CD1c-positive myeloid dendritic cell (primary cell): ENCODE measurements around the gene TMEM45B.
"Not testable (repeated sequence)": the region's sequence is repeated elsewhere in the genome, so short reads cannot be mapped to it uniquely, and the experiment has no call there.

ENCODE experiments used
- DNase-seq: peaks from one replicate; pipeline ENCODE4 v3.0.0-alpha.2; 2016; ENCODE audit errors: extremely low spot score

TMEM45B gene

GRCh38 chr11:129808241-129808640, 7.4 kb upstream of the TMEM45B start:
- not testable (repeated sequence) for DNase-seq

- DNase-seq: no peak
These were observed 2.3 kb upstream of the TMEM45B start for GRCh38 chr11:129813231-129813791.

DNA sequence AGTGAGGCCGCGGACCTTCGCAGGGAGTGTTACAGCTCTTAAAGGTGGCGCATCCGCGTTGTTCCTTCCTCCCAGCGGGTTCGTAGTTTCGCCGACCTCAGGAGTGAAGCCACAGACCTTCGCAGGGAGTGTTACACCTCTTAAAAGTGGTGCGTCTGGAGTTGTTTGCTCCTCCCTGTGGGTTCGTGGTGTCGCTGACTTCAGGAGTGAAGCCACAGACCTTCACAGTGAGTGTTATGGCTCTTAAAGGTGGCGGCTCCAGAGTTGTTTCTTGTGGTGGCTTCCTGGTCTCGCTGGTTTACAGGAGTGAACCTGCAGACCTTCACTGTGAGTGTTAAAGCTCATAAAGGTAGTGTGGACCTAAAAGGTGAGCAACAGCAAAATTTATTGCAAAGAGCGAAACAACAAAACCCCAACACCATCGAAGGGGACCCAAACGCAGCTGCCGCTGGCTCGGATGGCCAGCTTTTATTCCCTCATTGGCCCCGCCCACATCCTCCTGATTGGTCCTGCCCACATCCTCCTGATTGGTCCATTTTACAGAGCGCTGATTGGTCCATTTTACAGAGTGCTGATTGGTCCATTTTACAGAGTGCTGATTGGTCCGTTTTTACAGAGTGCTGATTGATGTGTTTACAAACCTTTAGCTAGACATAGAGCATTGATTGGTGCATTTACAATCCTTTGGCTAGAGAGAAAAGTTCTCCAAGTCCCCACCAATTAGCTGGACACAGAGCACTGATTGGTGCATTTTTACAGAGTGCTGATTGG, 1.2 kb upstream of the TMEM45B start:
- DNase-seq: peak; percentile 39

GRCh38 chr11:129817534-129818051, 1.9 kb downstream of the TMEM45B start:
- no peak for DNase-seq

DNA sequence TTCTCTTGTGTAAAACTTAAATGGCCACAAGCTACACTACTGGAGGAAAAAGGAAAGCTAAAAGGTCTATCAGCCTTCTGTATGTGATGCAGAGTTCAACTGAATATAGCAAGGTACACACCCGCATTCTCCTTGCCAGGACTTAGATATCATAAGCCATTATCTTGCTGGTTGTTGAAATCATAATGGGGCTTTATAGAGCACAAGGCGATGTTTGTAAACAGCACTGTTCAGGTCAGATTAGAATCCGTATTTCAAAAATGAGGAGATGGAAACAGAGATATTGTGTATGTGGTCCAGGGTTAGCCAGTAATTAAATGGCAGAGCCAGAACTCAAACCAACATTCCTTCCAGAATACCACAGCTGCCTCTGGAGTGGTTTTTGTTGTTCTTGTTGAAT, 2.6 kb downstream of the TMEM45B start:
- not testable (repeated sequence) for DNase-seq

GRCh38 chr11:129819237-129819636, 3.6 kb downstream of the TMEM45B start:
- no peak for DNase-seq

DNA sequence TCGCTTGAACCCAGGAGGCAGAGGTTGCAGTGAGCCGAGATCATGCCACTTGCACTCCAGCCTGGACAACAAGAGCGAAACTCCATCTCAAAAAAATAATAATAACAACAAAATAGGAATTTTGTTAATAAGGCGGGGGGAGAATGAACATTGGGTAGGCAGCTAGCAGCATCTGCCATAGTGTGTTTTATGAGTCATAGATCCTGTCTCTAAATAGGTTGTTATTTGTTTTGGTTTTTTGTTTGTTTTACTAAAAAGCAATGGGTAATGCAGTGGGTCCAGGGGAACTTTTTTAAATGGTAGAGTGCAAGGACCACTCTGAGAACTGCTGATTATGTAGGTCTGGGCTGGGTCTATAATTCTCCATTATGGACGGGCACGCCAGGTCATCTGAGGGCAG, 4.6 kb downstream of the TMEM45B start:
- not testable (repeated sequence) for DNase-seq

DNA sequence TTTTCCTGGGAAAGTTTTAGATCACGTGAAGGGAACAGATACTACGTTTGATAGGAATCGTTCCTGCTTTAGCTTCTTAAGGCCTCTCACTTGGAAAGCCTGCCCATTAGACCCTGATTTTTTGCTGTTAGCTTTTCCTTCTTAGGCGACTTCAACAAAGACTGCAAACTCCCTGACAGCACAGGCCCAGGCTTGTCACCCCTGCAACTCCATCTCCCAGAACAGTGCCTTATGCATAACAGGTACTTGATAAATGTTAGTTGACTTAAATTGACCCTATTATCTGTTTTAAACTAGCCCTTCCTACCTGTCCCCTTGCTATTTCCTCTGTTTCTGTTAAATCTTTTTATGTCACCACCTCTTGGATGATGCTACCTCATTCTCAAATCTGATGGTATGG, 7.6 kb downstream of the TMEM45B start:
- not testable (repeated sequence) for DNase-seq

GRCh38 chr11:129823799-129824198, 8.2 kb downstream of the TMEM45B start:
- DNase-seq: not testable (repeated sequence)

DNA sequence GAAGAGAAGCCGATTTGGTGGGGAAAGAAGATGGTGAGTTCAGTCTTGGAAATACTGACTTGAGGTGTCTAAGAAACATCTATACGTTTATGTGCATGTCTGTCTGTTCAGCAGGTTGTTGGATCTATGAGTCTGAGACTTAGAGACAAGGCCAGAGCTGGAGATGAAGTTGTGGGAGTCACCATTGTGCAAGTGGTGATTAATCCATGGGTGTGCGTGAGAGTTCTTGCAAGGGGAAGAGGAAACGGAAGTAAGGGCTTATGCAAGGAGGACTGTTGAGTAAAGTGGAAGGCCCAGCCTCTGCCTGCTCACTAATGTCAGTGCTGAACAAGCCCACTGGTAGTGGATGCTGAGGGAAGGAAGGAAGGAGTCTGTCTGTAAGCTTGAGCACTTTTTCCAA, 9.7 kb downstream of the TMEM45B start:
- peak; percentile 94 for DNase-seq

GRCh38 chr11:129828301-129828836, 12.7 kb downstream of the TMEM45B start:
- peak; percentile 26 for DNase-seq

- not testable (repeated sequence) for DNase-seq
These were observed 13.8 kb downstream of the TMEM45B start for GRCh38 chr11:129829497-129829896.

DNA sequence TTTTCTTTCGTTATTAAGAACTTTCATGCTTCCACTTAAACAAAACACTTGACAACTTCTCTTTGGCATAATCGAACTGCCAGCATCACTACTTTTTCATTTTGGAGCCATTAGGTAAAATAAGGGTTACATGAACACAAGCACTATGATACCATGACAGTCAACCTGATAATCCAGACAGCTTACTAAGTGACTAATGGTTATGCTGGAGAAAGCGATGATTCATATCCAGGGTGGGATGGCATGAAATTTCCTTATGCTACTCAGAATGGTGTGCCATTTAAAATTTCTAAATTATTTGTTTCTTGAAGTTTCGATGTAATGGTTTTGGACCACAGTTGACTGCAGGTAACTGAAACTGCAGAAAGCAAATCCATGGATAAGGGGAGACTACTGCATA, 15.6 kb downstream of the TMEM45B start:
- DNase-seq: not testable (repeated sequence)

DNA sequence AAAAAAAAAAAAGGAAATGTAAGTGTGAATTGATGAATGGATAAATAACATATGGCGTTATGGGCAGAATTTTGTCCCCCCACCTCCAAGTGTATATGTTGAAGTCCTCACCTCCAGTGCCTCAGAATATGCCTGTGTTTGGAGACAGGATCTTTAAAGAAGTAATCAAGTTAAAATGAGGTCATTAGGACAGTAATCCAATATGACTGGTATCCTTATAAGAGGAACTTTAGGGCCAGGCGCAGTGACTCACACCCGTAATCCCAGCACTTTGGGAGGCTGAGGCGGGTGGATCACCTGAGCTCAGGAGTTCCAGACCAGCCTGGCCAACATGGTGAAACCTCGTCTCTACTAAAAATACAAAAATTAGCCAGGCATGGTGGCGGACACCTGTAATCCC, 17.6 kb downstream of the TMEM45B start:
- DNase-seq: not testable (repeated sequence)

DNA sequence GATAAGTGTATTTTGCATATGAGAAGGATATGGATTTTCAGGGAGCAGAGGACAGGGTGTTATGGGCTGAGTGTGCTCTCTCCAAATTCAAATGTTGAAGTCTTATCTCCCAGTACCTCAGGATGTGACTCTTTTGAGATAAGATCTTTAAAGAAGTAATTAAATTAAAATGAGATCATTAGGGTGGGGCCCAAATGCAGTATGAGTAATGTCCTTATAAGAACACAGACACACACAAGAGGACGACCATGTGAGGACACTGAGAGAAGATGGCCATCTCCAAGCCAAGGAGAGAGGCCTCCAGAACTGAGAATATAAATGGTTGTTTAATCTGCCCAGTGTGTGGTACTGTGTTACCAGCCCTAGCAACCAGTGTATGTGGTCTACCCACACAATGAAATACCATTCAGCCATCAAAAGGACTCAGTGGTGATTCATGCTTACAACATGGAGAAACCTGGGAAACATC, 20.8 kb downstream of the TMEM45B start:
- DNase-seq: not testable (repeated sequence)

GRCh38 chr11:129836979-129837378, 21.3 kb downstream of the TMEM45B start:
- no peak for DNase-seq

- DNase-seq: peak; percentile 29
These were observed 24.6 kb downstream of the TMEM45B start for GRCh38 chr11:129840236-129840635.

DNA sequence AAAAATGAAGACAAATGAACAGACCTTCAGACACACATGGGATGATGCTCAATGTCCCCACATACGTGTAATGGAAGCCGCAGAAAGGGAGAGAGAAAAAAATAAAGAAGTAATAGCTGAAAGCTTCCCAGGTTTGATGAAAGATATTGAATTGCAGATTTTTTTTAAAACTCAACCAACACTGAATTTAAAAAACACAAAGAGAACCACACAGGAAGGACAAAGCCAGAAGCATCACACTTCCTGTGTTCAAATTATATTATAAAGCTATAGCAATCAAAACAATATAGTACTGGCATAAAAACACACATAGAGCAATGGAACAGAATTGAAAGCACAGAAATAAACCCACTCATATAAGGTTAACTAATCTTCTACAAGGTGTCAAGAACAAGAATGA, 26.5 kb downstream of the TMEM45B start:
- DNase-seq: no peak

- DNase-seq: no peak
These were observed 31.1 kb downstream of the TMEM45B start for GRCh38 chr11:129846508-129847335.

DNA sequence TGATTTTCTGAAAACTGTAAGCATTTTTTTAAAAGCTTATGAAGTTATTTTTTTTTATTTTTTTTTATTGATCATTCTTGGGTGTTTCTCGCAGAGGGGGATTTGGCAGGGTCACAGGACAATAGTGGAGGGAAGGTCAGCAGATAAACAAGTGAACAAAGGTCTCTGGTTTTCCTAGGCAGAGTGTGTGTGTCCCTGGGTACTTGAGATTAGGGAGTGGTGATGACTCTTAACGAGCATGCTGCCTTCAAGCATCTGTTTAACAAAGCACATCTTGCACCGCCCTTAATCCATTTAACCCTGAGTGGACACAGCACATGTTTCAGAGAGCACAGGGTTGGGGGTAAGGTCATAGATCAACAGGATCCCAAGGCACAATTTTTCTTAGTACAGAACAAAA, 31.7 kb downstream of the TMEM45B start:
- DNase-seq: not testable (repeated sequence)

GRCh38 chr11:129849447-129850130, 33.9 kb downstream of the TMEM45B start:
- no peak for DNase-seq
